ENCODE results near the gene ESPN. TPM values are rescaled to one million over a fixed set of nuclear protein-coding genes. Genes with fewer than 3 reads are reported as not detected.

ESPN gene
- polyA plus RNA-seq, 1 of the 3 experiments (the other 2 are of a cell fraction) = 0.33 TPM

- H3K36me3 ChIP-seq (replicated peaks in 1 of 2; ENCODE audit: control insufficient read depth in 1 of 2, insufficient read depth in 2 of 2, low read length in 1 of 2) = no peaks in the 10 kb centered on the region
- peak overlapping the region in 1 of 2 experiments; percentile 93; a peak in 2 of 4 replicates for H3K27ac ChIP-seq (ENCODE audit: low read depth in 2 of 2, low read length in 1 of 2)
- no peak overlapping the region for H3K4me2 ChIP-seq
- no peaks in the 10 kb centered on the region for H3K79me2 ChIP-seq (ENCODE audit: insufficient read depth)
- no peaks in the 10 kb centered on the region for H3F3A ChIP-seq (replicated peaks; ENCODE audit: insufficient read depth)
- no peak overlapping the region for H3K4me3 ChIP-seq (ENCODE audit: low read depth in 2 of 2, low read length in 1 of 2)
- no peak for TF ChIP-seq IRF3 (IDR thresholded peaks at IDR 0.05; ENCODE audit: low read depth, low read length)
- no peak for TF ChIP-seq GABPA (IDR thresholded peaks at IDR 0.05; ENCODE audit: low read depth)
- TF ChIP-seq REST (IDR thresholded peaks at IDR 0.05; ENCODE audit: low read depth, low read length) = no peak
- no peak for TF ChIP-seq USF2 (IDR thresholded peaks at IDR 0.05; ENCODE audit: borderline replicate concordance, low read depth, low read length)
- no peak for TF ChIP-seq NRF1 (IDR thresholded peaks at IDR 0.05; ENCODE audit: low read depth, low read length)
- no peak for TF ChIP-seq RXRA (IDR thresholded peaks at IDR 0.05; ENCODE audit: borderline replicate concordance, low read depth)
- TF ChIP-seq PBX3 (IDR thresholded peaks at IDR 0.05) = no peak
- TF ChIP-seq RAD21 (IDR thresholded peaks at IDR 0.05; ENCODE audit: low read length) = no peak
- no peak for TF ChIP-seq SMC3 (IDR thresholded peaks at IDR 0.05; ENCODE audit: low read depth, low read length)
- TF ChIP-seq JUND (IDR thresholded peaks at IDR 0.05) = no peak
- TF ChIP-seq MXI1 (IDR thresholded peaks at IDR 0.05; ENCODE audit: low read depth, low read length) = no peak
- TF ChIP-seq EZH2phosphoT487 (IDR thresholded peaks at IDR 0.05; ENCODE audit: borderline replicate concordance, low read depth) = no peak
- no peak for TF ChIP-seq FOXM1 (IDR thresholded peaks at IDR 0.05; ENCODE audit: low read depth)
- no peak for TF ChIP-seq EP300 (IDR thresholded peaks at IDR 0.05; ENCODE audit: borderline replicate concordance in 1 of 2, low read depth in 1 of 2, low read length in 1 of 2)
- no peak for TF ChIP-seq ZBTB33 (IDR thresholded peaks at IDR 0.05; ENCODE audit: borderline replicate concordance, low read depth)
- TF ChIP-seq NFIC (IDR thresholded peaks at IDR 0.05; ENCODE audit: borderline replicate concordance) = no peak
- no peak for TF ChIP-seq MAX (IDR thresholded peaks at IDR 0.05; ENCODE audit: low read depth)
- TF ChIP-seq GATA2 (CRISPR knock-in tag; IDR thresholded peaks at IDR 0.05) = no peak
- CTCF ChIA-PET = interaction anchor here (0.5 to 17.4 kb wide), 6 partner anchors 11 to 142 kb away, joined by 3 to 211 read pairs (median 7); partner anchors contain the start of gene PLEKHG5
- no peaks in the 10 kb centered on the region for H3K27me3 ChIP-seq (ENCODE audit: insufficient read depth)
- no peak overlapping the region for H2AFZ ChIP-seq (ENCODE audit: low read depth)
- no peaks in the 10 kb centered on the region for H3K9me3 ChIP-seq
- no peak overlapping the region for H3K9ac ChIP-seq
- DNase-seq = peak; percentile 40
- 89% methylated on average over 22 of the region's 31 CpGs for WGBS (ENCODE audit: low lambda C conversion rate)
- H3K9me2 ChIP-seq = no peaks in the 10 kb centered on the region
- POLR2A ChIA-PET = interaction anchor here (1.0 to 1.6 kb wide), 5 partner anchors 8 to 15 kb away, joined by 3 to 10 read pairs (median 4); partner anchors contain the start of gene PLEKHG5
- H4K20me1 ChIP-seq (ENCODE audit: insufficient read depth) = no peaks in the 10 kb centered on the region
- peaks cover 0 to 89% of the 10 kb centered on the region in 2 experiments; a peak in 2 of 4 replicates for H3K4me1 ChIP-seq (ENCODE audit: control insufficient read depth in 1 of 2, insufficient read depth in 2 of 2, low read depth in 1 of 2, low read length in 1 of 2)
These were observed 81.8 kb downstream of the ESPN start for GRCh38 chr1:6506210-6507036.

All from SK-N-SH (cell line).